ENCODE measurements around the gene SCAF4.

Gene SCAF4

GRCh38 chr21:31629972-31630711 lies 101.8 kb downstream of the SCAF4 start:
- DNase-seq = no peak

GRCh38 chr21:31624961-31625491 lies 106.9 kb downstream of the SCAF4 start:
- no peak for DNase-seq

DNA sequence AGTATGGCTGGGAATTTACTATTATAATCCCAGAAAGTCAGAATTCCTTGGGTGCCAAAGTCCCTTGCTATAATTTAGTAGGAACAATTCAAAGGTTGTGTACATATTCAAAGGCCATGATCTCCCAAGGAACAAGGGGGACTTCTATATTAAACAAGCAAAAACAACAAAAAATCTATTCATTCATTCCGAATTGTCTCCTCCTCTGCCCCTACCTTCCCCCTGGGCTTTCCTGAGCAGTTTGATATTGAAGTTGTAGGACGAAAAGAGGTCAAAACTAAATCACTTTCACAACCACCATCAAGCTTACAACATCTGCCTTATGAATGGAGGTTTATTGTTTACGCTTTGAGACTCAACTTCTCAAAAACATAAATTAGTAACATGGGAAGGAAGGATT lies 107.7 kb downstream of the SCAF4 start:
- DNase-seq = no peak

- DNase-seq = no peak
These were observed 108.3 kb downstream of the SCAF4 start for GRCh38 chr21:31623664-31624063.

GRCh38 chr21:31622397-31622796 lies 109.5 kb downstream of the SCAF4 start:
- no peak for DNase-seq
